ENCODE results near the gene MACO1. TPM values are rescaled to one million over a fixed set of nuclear protein-coding genes. Genes with fewer than 3 reads are reported as not detected.
A peak's percentile ranks its signal among the peaks of the same experiment; 100 is the strongest.

Gene MACO1
- total and polyA plus RNA-seq, 2 of the 13 experiments (the other 11 are each of a cell fraction or from before 2014, with no cell fraction given), result 9.7 to 17.0 TPM

DNA sequence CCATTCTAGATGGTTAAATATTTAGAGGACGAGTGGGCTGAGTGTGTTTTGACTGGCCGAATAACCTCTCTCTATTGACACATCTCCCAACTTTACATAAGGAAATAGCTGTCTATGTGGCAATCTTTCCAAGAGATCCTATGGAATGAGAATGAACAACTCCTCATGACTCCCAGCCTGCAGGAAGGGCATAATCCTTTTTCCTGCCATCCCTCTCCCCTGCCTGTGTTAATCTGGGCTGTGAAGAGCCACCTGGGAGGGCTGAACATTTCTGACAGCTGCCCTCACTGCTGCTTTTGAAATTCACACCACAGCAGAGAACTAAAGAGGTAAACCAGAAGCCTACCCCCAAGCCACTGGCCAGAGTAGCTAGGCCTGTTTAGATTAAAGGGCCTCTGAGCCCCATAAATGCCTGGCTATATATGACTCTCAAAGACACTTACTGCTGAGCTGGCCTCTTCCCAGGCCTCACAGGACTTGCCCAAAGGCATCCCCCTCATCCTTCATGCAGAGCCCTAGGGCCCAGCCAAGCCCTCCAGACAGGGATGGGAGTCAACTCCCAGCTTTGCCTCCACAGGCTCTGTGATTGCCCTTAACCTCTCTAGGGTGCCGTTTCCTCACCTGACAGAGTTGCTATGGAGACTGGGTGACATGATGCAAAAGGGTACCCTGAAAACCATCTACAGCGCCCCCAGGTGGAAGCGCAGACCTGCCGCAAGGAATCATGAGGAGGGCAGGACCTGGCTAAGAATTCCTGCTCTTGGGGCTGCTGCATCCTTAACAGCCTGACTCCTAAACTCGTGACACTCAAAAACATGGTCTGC is 70.8 kb downstream of the MACO1 start (continued):
- TF ChIP-seq PHF21A (CRISPR knock-in tag; IDR thresholded peaks at IDR 0.05), result peak; percentile 45
- no peak for TF ChIP-seq KDM4B (CRISPR knock-in tag; IDR thresholded peaks at IDR 0.05)
- TF ChIP-seq LCORL (IDR thresholded peaks at IDR 0.05), result no peak
- peak; percentile 53; the same call in 1 of the 2 replicates for TF ChIP-seq LCORL (CRISPR knock-in tag; IDR thresholded peaks at IDR 0.05)
- 0 out of 2 replicates have a peak, but pooled peaks have one; percentile 43 for TF ChIP-seq HDAC2 (CRISPR knock-in tag; IDR thresholded peaks at IDR 0.05)
- no peak for TF ChIP-seq ZNF101 (CRISPR knock-in tag; IDR thresholded peaks at IDR 0.05; ENCODE audit: borderline replicate concordance, low read depth)
- TF ChIP-seq PPARG (CRISPR knock-in tag; conservative IDR thresholded peaks at IDR 0.05), result 0 out of 2 replicates have a peak, but pooled peaks have one; percentile 32
- TF ChIP-seq, protein P1, sequence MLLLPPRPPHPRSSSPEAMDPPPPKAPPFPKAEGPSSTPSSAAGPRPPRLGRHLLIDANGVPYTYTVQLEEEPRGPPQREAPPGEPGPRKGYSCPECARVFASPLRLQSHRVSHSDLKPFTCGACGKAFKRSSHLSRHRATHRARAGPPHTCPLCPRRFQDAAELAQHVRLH (CRISPR knock-in tag; IDR thresholded peaks at IDR 0.05; ENCODE audit: borderline replicate concordance, low read depth), result no peak
- peak; percentile 58 for TF ChIP-seq TBL1XR1 (IDR thresholded peaks at IDR 0.05; ENCODE audit: borderline replicate concordance, low read length, partially characterized antibody)
- TF ChIP-seq, protein P2, sequence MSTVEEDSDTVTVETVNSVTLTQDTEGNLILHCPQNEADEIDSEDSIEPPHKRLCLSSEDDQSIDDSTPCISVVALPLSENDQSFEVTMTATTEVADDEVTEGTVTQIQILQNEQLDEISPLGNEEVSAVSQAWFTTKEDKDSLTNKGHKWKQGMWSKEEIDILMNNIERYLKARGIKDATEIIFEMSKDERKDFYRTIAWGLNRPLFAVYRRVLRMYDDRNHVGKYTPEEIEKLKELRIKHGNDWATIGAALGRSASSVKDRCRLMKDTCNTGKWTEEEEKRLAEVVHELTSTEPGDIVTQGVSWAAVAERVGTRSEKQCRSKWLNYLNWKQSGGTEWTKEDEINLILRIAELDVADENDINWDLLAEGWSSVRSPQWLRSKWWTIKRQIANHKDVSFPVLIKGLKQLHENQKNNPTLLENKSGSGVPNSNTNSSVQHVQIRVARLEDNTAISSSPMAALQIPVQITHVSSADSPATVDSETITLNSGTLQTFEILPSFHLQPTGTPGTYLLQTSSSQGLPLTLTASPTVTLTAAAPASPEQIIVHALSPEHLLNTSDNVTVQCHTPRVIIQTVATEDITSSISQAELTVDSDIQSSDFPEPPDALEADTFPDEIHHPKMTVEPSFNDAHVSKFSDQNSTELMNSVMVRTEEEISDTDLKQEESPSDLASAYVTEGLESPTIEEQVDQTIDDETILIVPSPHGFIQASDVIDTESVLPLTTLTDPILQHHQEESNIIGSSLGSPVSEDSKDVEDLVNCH (CRISPR knock-in tag; IDR thresholded peaks at IDR 0.05), result no peak
- TF ChIP-seq, protein P3, sequence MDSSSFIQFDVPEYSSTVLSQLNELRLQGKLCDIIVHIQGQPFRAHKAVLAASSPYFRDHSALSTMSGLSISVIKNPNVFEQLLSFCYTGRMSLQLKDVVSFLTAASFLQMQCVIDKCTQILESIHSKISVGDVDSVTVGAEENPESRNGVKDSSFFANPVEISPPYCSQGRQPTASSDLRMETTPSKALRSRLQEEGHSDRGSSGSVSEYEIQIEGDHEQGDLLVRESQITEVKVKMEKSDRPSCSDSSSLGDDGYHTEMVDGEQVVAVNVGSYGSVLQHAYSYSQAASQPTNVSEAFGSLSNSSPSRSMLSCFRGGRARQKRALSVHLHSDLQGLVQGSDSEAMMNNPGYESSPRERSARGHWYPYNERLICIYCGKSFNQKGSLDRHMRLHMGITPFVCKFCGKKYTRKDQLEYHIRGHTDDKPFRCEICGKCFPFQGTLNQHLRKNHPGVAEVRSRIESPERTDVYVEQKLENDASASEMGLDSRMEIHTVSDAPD (CRISPR knock-in tag; IDR thresholded peaks at IDR 0.05), result no peak
- TF ChIP-seq ZNF678 (CRISPR knock-in tag; IDR thresholded peaks at IDR 0.05), result no peak
- no peak for TF ChIP-seq NFKB2 (CRISPR knock-in tag; IDR thresholded peaks at IDR 0.05; ENCODE audit: borderline replicate concordance)
- no peak for TF ChIP-seq ZNF441 (CRISPR knock-in tag; IDR thresholded peaks at IDR 0.05; ENCODE audit: borderline replicate concordance)
- TF ChIP-seq, protein P4, sequence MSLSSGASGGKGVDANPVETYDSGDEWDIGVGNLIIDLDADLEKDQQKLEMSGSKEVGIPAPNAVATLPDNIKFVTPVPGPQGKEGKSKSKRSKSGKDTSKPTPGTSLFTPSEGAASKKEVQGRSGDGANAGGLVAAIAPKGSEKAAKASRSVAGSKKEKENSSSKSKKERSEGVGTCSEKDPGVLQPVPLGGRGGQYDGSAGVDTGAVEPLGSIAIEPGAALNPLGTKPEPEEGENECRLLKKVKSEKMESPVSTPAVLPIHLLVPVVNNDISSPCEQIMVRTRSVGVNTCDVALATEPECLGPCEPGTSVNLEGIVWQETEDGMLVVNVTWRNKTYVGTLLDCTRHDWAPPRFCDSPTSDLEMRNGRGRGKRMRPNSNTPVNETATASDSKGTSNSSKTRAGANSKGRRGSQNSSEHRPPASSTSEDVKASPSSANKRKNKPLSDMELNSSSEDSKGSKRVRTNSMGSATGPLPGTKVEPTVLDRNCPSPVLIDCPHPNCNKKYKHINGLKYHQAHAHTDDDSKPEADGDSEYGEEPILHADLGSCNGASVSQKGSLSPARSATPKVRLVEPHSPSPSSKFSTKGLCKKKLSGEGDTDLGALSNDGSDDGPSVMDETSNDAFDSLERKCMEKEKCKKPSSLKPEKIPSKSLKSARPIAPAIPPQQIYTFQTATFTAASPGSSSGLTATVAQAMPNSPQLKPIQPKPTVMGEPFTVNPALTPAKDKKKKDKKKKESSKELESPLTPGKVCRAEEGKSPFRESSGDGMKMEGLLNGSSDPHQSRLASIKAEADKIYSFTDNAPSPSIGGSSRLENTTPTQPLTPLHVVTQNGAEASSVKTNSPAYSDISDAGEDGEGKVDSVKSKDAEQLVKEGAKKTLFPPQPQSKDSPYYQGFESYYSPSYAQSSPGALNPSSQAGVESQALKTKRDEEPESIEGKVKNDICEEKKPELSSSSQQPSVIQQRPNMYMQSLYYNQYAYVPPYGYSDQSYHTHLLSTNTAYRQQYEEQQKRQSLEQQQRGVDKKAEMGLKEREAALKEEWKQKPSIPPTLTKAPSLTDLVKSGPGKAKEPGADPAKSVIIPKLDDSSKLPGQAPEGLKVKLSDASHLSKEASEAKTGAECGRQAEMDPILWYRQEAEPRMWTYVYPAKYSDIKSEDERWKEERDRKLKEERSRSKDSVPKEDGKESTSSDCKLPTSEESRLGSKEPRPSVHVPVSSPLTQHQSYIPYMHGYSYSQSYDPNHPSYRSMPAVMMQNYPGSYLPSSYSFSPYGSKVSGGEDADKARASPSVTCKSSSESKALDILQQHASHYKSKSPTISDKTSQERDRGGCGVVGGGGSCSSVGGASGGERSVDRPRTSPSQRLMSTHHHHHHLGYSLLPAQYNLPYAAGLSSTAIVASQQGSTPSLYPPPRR (CRISPR knock-in tag; IDR thresholded peaks at IDR 0.05; ENCODE audit: borderline replicate concordance), result peak; percentile 40; the same call in 1 of the 2 replicates
- TF ChIP-seq ZNF121 (CRISPR knock-in tag; IDR thresholded peaks at IDR 0.05), result no peak
- TF ChIP-seq, protein P5, sequence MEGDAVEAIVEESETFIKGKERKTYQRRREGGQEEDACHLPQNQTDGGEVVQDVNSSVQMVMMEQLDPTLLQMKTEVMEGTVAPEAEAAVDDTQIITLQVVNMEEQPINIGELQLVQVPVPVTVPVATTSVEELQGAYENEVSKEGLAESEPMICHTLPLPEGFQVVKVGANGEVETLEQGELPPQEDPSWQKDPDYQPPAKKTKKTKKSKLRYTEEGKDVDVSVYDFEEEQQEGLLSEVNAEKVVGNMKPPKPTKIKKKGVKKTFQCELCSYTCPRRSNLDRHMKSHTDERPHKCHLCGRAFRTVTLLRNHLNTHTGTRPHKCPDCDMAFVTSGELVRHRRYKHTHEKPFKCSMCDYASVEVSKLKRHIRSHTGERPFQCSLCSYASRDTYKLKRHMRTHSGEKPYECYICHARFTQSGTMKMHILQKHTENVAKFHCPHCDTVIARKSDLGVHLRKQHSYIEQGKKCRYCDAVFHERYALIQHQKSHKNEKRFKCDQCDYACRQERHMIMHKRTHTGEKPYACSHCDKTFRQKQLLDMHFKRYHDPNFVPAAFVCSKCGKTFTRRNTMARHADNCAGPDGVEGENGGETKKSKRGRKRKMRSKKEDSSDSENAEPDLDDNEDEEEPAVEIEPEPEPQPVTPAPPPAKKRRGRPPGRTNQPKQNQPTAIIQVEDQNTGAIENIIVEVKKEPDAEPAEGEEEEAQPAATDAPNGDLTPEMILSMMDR (CRISPR knock-in tag; IDR thresholded peaks at IDR 0.05), result peak; percentile 38
- no peak for TF ChIP-seq CCDC6 (CRISPR knock-in tag; IDR thresholded peaks at IDR 0.05)

Measured in HepG2 (cell line).